HepG2 (cell line): ENCODE data around the gene RBL1. TPM values are rescaled to one million over a fixed set of nuclear protein-coding genes. Genes with fewer than 3 reads are reported as not detected.

Source experiments
- ATAC-seq: fragments of 200-7000 bp; cut with Tn5 transposase; 3 replicates; pipeline ENCODE4 v1.9.1; 2020; ENCODE audit warnings: mild to moderate bottlenecking, moderate library complexity
- BruUV-seq: library from RNA; stranded (reverse); fragments of 400-500 nt; replicated peaks from 2 replicates; lab custom pipeline; 2021; lab: Mats Ljungman, UMichigan
- CTCF ChIA-PET: fragments of 300-600 bp; formaldehyde crosslinking; extraction: SDS; loops from one replicate; lab custom pipeline; 2021; ENCODE audit warnings: low total read pairs, inconsistent platforms, low intra/inter-chr PET ratio; lab: Yijun Ruan, JAX
- POLR2A ChIA-PET: fragments of 350-600 bp; sonication (Branson Sonifier 250); formaldehyde crosslinking; loops from one replicate; lab custom pipeline; 2020; ENCODE audit warnings: antibody characterized with exemption, inconsistent platforms; lab: Yijun Ruan, JAX
- DNase-seq: peaks from one replicate; pipeline ENCODE4 v3.0.0-alpha.2; 2015; ENCODE audit warnings: low spot score
- FAIRE-seq: peaks from 3 replicates; lab custom pipeline; 2011; peaks lifted over from hg19 to GRCh38; lab: Jason Lieb, UNC
- H2AFZ ChIP-seq: one replicate; pipeline ENCODE4 v1.6.1; 2011; ENCODE audit warnings: low read length, inconsistent platforms
- H3K27ac ChIP-seq: fragments of 300-600 bp; 3 replicates; pipeline ENCODE4 v1.8.0; 2011; ENCODE audit warnings: mixed run types, mild to moderate bottlenecking, mixed read lengths, low read length, inconsistent platforms; ENCODE audit not compliant: insufficient read depth; ENCODE audit errors: extremely low read length
- H3K27me3 ChIP-seq, 2 experiments: fragments of 200-600 bp in 1 of 2; 2 replicates in 1 of 2; 3 replicates in 1 of 2; pipeline versions ENCODE4 v1.6.0 to v1.8.0; 2011; ENCODE audit warnings: low read length in 2 of 2, mild to moderate bottlenecking in 2 of 2, moderate library complexity in 2 of 2, inconsistent platforms in 1 of 2; ENCODE audit not compliant: insufficient read depth in 2 of 2, control insufficient read depth in 1 of 2
- H3K36me3 ChIP-seq, 2 experiments: fragments of 200-600 bp in 1 of 2; replicated peaks in 1 of 2; 2 replicates in 1 of 2; 3 replicates in 1 of 2; pipeline versions ENCODE4 v1.5.1 to v1.8.0; 2011; ENCODE audit warnings: low read length in 2 of 2, inconsistent platforms in 1 of 2; ENCODE audit not compliant: insufficient read depth in 2 of 2, control insufficient read depth in 1 of 2
- H3K4me1 ChIP-seq: 2 replicates; pipeline ENCODE4 v1.5.1; 2012; ENCODE audit warnings: low read length, inconsistent platforms; ENCODE audit not compliant: insufficient read depth
- H3K4me2 ChIP-seq: 2 replicates; pipeline ENCODE4 v1.6.0; 2011; ENCODE audit warnings: low read depth, low read length, inconsistent platforms
- H3K4me3 ChIP-seq, 3 experiments: fragments of 200-600 bp in 1 of 3; sonication (generic), shearing (Covaris generic) in 1 of 3; replicated peaks in 1 of 3; 2 replicates each; pipeline ENCODE4 v1.5.1; 2011 to 2016; ENCODE audit warnings: low read length in 3 of 3, inconsistent platforms in 2 of 3, low read depth in 2 of 3, mild to moderate bottlenecking in 2 of 3, control low read depth in 1 of 3, mixed read lengths in 1 of 3; ENCODE audit not compliant: insufficient read depth in 1 of 3
- H3K79me2 ChIP-seq: one replicate; pipeline ENCODE4 v1.6.1; 2011; ENCODE audit warnings: low read length, inconsistent platforms; ENCODE audit not compliant: insufficient read depth
- H3K9ac ChIP-seq: 2 replicates; pipeline ENCODE4 v1.6.0; 2011; ENCODE audit warnings: mild to moderate bottlenecking, low read depth, low read length, inconsistent platforms; ENCODE audit not compliant: insufficient read depth
- H3K9me3 ChIP-seq: 2 replicates; pipeline ENCODE4 v1.5.1; 2012; ENCODE audit warnings: mild to moderate bottlenecking, low read length
- H4K20me1 ChIP-seq: 2 replicates; pipeline ENCODE4 v1.6.0; 2011; ENCODE audit warnings: inconsistent platforms, mild to moderate bottlenecking, low read length, moderate library complexity; ENCODE audit not compliant: insufficient read depth
- ATF3 ChIP-seq: sonication (generic); formaldehyde crosslinking; IDR thresholded peaks from 2 replicates; pipeline ENCODE4 v1.4.0; 2020; ENCODE audit warnings: missing genetic modification reagents
- ELF4 ChIP-seq: sonication (generic); formaldehyde crosslinking; IDR thresholded peaks from 2 replicates; pipeline ENCODE4 v1.5.0; 2020; ENCODE audit warnings: missing genetic modification reagents, mild to moderate bottlenecking, moderate library complexity, borderline replicate concordance
- GABPB1 ChIP-seq: IDR thresholded peaks from 2 replicates; pipeline ENCODE4 v1.6.1; 2016; ENCODE audit warnings: mild to moderate bottlenecking, missing genetic modification reagents, moderate library complexity, missing compliant biosample characterization
- GPBP1L1 ChIP-seq: sonication (generic); formaldehyde crosslinking; IDR thresholded peaks from 2 replicates; pipeline ENCODE4 v1.5.0; 2020; ENCODE audit warnings: mild to moderate bottlenecking, missing genetic modification reagents
- NFRKB ChIP-seq: fragments of 450-650 bp; IDR thresholded peaks from 2 replicates; pipeline ENCODE4 v1.6.1; 2017
- RFX5 ChIP-seq: IDR thresholded peaks from 2 replicates; pipeline ENCODE4 v1.6.1; 2011; ENCODE audit warnings: low read depth, low read length, improper control_type of control experiment
- TBX2 ChIP-seq: sonication (generic); formaldehyde crosslinking; IDR thresholded peaks from 2 replicates; pipeline ENCODE4 v1.5.0; 2020; ENCODE audit warnings: missing genetic modification reagents, mild to moderate bottlenecking, borderline replicate concordance
- ZNF276 ChIP-seq: sonication (generic); formaldehyde crosslinking; IDR thresholded peaks from 2 replicates; pipeline ENCODE4 v1.4.0; 2020; ENCODE audit warnings: mild to moderate bottlenecking, low read depth, missing genetic modification reagents
- ZNF687 ChIP-seq: sonication (generic); formaldehyde crosslinking; IDR thresholded peaks from 2 replicates; pipeline ENCODE4 v1.5.1; 2020; ENCODE audit warnings: mild to moderate bottlenecking, missing genetic modification reagents, moderate library complexity
- WGBS: methylation state at CpG from one replicate; pipeline ENCODE4 v1.1.6; 2017; ENCODE audit warnings: low lambda C conversion rate; 5-methylcytosine and 5-hydroxymethylcytosine counted together
- in situ Hi-C: cut with HindIII; loops from 2 replicates; pipeline ENCODE4 v1.10.0; 2017; ENCODE audit warnings: low pct_unique_long_range_greater_than_20kb; ENCODE audit not compliant: extremely low pct_ligation_motif_present
- intact Hi-C: fragments of 100-400 bp; cut with micrococcal nuclease; formaldehyde crosslinking; loops from one replicate; pipeline ENCODE4 v1.10.0; 2022; ENCODE audit not compliant: unreplicated experiment
- polyA plus RNA-seq, 8 experiments: library from polyadenylated mRNA; depleted of rRNA in 3 of 8; stranded (reverse) in 7 of 8; unstranded in 1 of 8; fragments of >200 nt; fragmentation: Illumina TruSeq in 4 of 8; extraction: Trizol in 4 of 8; gene quantifications; 2 replicates each; pipeline versions ENCODE4 v1.2.1 to v1.2.3, GENCODE V29; 2011 to 2016; ENCODE audit warnings: low read depth in 4 of 8, missing spikeins in 1 of 8, mixed read lengths in 1 of 8; ENCODE audit not compliant: insufficient read depth in 1 of 8
- total RNA-seq, 5 experiments: library from RNA; depleted of rRNA; stranded (reverse); fragments of >200 nt; fragmentation: Illumina TruSeq; extraction: Trizol; gene quantifications; 2 replicates each; pipeline ENCODE4 v1.2.3, GENCODE V29; 2016; ENCODE audit warnings: low read depth in 1 of 5
- TF ChIP-seq, protein P1 (sequence below): sonication (generic); formaldehyde crosslinking; IDR thresholded peaks from 2 replicates; pipeline ENCODE4 v1.5.1; 2020; ENCODE audit warnings: missing genetic modification reagents, mild to moderate bottlenecking, borderline replicate concordance

Gene RBL1
- total and polyA plus RNA-seq, 2 of the 13 experiments (the other 11 are each of a cell fraction or from before 2014, with no cell fraction given): 6.0 to 27.5 TPM

DNA sequence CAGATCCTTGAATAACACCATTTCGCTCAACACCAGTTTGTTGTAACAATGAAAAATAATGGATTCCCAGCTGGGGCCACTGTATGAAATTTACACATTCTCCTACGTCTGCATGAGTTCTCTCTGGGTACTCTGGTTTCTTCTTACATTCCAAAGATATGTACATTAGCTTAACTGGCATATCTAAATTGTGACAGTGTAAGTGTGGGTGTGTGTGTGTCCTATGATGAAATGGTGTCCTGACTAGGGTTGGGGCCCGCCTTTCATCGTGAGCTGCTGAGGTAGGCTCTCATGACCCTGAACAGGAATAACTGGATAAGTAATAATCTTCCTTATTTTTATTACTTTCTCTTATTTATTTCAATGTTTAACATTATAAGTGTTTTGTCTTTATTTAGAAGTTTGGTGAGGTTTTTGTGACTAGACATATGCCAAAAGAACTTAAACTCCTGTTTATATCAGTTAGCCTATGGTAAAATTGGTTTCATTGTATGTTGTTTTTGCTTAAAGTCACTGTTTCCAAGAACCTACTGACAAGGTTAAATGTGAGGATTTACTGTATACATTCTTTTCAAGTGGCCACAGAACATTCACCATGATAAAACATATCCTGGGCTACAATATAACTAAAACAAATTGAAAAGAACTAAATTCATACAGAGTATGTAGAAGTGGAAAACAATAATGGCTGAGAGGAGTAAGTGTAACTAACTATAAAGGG is 42.4 kb downstream of the RBL1 start:
- H3K79me2 ChIP-seq: no peaks in the 10 kb centered on the region
- H3K9ac ChIP-seq: no peak overlapping the region
- TSS peak; percentile 30 for BruUV-seq
- H3K27me3 ChIP-seq: no peaks in the 10 kb centered on the region
- in situ Hi-C loops (no loop called here), intact Hi-C loops (no loop called here)
- FAIRE-seq (no peak), ATAC-seq (no peak; the same call in 2 of the 3 replicates), DNase-seq (no peak)
- peaks cover 11 to 51% of the 10 kb centered on the region in 2 experiments for H3K36me3 ChIP-seq
- WGBS: 98% methylated on average over 4 of the region's 4 CpGs
- H3K4me1 ChIP-seq: no peaks in the 10 kb centered on the region
- H3K27ac ChIP-seq: no peak overlapping the region
- no peaks in the 10 kb centered on the region for H4K20me1 ChIP-seq
- TF ChIP-seq ATF3 (CRISPR knock-in tag) (no peak), ZNF687 (CRISPR knock-in tag) (no peak), RFX5 (no peak), ELF4 (no peak), ZNF276 (CRISPR knock-in tag) (no peak), TBX2 (CRISPR knock-in tag) (no peak), GPBP1L1 (no peak), GABPB1 (no peak), NFRKB (no peak)
- TF ChIP-seq, protein P1, sequence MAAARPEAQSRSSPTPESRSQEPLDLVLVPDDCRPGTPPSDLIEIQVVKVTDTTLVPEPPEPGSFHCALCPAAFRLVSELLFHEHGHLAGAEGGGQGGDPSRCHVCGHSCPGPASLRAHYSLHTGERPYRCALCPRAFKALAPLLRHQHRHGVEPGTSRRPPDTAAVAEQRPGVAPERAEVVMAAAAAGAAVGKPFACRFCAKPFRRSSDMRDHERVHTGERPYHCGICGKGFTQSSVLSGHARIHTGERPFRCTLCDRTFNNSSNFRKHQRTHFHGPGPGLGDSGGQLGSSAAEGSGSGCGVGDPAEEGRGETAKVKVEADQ (CRISPR knock-in tag): no peak
- CTCF ChIA-PET: no interaction called here
- no peaks in the 10 kb centered on the region for H3K9me3 ChIP-seq
- POLR2A ChIA-PET: no interaction called here
- H3K4me2 ChIP-seq: no peak overlapping the region
- H3K4me3 ChIP-seq: no peak overlapping the region
- no peak overlapping the region for H2AFZ ChIP-seq
